ENCODE measurements around the gene SLC22A16.

DNA sequence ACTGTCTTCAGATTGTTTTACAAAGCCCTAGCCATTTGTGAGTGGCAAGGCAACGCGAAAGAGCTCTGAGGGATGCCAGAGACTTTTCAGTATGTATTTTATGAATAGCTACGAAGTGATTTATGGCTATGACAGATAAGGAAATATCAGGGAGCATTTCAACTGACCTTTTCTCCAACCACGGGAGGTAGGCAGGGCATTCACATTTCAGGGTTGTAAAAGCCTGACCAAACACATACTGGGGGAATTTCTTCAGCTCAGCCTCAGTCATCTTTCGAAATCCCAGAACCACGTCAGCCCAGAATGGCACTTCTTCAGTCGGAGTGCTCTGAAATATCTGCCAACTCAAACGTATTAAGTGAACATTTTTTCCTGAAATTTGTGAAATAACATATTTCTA lies 71.8 kb downstream of the SLC22A16 start:
- TF ChIP-seq, protein P1, sequence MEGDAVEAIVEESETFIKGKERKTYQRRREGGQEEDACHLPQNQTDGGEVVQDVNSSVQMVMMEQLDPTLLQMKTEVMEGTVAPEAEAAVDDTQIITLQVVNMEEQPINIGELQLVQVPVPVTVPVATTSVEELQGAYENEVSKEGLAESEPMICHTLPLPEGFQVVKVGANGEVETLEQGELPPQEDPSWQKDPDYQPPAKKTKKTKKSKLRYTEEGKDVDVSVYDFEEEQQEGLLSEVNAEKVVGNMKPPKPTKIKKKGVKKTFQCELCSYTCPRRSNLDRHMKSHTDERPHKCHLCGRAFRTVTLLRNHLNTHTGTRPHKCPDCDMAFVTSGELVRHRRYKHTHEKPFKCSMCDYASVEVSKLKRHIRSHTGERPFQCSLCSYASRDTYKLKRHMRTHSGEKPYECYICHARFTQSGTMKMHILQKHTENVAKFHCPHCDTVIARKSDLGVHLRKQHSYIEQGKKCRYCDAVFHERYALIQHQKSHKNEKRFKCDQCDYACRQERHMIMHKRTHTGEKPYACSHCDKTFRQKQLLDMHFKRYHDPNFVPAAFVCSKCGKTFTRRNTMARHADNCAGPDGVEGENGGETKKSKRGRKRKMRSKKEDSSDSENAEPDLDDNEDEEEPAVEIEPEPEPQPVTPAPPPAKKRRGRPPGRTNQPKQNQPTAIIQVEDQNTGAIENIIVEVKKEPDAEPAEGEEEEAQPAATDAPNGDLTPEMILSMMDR (IDR thresholded peaks at IDR 0.05; ENCODE audit: low read depth, low read length): no peak
- no peak for TF ChIP-seq EZH2phosphoT487 (IDR thresholded peaks at IDR 0.05; ENCODE audit: low read depth)

Measured in OCI-LY3 (cell line).